Measurements from ENCODE around the gene MACROD2. TPM values are rescaled to one million over a fixed set of nuclear protein-coding genes. Genes with fewer than 3 reads are reported as not detected.

MACROD2 gene
- total and polyA plus RNA-seq, 2 experiments from 2014 or later = 2.8 to 4.3 TPM

DNA sequence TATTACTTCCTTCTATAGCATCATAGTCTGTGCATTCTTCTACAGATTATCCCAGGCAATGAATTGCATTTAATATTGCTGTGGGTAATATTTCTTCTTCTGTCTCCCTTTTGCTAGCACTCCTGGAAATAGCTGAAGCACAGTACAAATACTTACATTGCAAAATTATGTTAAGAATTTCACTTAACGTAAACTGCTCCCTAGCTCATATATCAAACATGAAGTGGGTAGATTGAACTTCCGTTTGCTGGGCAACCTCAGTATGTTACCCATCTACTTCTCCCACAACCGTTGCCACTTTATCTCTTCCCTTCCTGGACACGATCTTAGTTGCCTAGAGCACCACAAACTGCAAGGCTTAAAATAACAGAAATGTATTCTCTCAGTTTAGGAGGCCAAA is 1614.6 kb downstream of the MACROD2 start:
- Mint-ChIP-seq H3K4me3 (no peak overlapping the region), H3K4me1 (no peaks in the 10 kb centered on the region; the same call in 2 of the 3 replicates), H3K9me3 (no peaks in the 10 kb centered on the region), H3K27ac (no peak overlapping the region), H3K27me3 (ENCODE audit: insufficient read depth, low read depth, poor library complexity) (no peaks in the 10 kb centered on the region), H3K36me3 (ENCODE audit: low read depth) (no peaks in the 10 kb centered on the region)
- no peaks in the 10 kb centered on the region for H4K20me1 ChIP-seq (replicated peaks; ENCODE audit: insufficient read depth)
- no peaks in the 10 kb centered on the region for H3K27me3 ChIP-seq (ENCODE audit: insufficient read depth)
- no peaks in the 10 kb centered on the region; the same call in 1 of the 2 replicates for H3K9me2 ChIP-seq (ENCODE audit: insufficient read depth)
- no peak for DNase-seq (ENCODE audit: low spot score)
- no peak overlapping the region for H3K4me2 ChIP-seq
- no peaks in the 10 kb centered on the region for H3K79me2 ChIP-seq (replicated peaks; ENCODE audit: insufficient read depth)
- H3K27ac ChIP-seq (ENCODE audit: low read depth) = no peak overlapping the region
- no peak for ATAC-seq
- H3K4me1 ChIP-seq (ENCODE audit: insufficient read depth) = 0 out of 2 replicates have a peak, but pooled peaks cover 6% of the 10 kb centered on the region
- no peak overlapping the region for H2AFZ ChIP-seq
- no peaks in the 10 kb centered on the region for H3F3A ChIP-seq (replicated peaks; ENCODE audit: low read depth)
- no peak for TF ChIP-seq ZNF114 (CRISPR knock-in tag; IDR thresholded peaks at IDR 0.05)
- TF ChIP-seq JUNB (IDR thresholded peaks at IDR 0.05; ENCODE audit: unreplicated experiment) = no peak
- TF ChIP-seq EZH2phosphoT487 (IDR thresholded peaks at IDR 0.05; ENCODE audit: unreplicated experiment) = no peak
- TF ChIP-seq CREB1 (CRISPR knock-in tag; IDR thresholded peaks at IDR 0.05; ENCODE audit: low read depth) = no peak
- TF ChIP-seq, protein P1, sequence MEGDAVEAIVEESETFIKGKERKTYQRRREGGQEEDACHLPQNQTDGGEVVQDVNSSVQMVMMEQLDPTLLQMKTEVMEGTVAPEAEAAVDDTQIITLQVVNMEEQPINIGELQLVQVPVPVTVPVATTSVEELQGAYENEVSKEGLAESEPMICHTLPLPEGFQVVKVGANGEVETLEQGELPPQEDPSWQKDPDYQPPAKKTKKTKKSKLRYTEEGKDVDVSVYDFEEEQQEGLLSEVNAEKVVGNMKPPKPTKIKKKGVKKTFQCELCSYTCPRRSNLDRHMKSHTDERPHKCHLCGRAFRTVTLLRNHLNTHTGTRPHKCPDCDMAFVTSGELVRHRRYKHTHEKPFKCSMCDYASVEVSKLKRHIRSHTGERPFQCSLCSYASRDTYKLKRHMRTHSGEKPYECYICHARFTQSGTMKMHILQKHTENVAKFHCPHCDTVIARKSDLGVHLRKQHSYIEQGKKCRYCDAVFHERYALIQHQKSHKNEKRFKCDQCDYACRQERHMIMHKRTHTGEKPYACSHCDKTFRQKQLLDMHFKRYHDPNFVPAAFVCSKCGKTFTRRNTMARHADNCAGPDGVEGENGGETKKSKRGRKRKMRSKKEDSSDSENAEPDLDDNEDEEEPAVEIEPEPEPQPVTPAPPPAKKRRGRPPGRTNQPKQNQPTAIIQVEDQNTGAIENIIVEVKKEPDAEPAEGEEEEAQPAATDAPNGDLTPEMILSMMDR (conservative IDR thresholded peaks at IDR 0.05; ENCODE audit: low read depth in 2 of 2) = no peak
- TF ChIP-seq, protein P2, sequence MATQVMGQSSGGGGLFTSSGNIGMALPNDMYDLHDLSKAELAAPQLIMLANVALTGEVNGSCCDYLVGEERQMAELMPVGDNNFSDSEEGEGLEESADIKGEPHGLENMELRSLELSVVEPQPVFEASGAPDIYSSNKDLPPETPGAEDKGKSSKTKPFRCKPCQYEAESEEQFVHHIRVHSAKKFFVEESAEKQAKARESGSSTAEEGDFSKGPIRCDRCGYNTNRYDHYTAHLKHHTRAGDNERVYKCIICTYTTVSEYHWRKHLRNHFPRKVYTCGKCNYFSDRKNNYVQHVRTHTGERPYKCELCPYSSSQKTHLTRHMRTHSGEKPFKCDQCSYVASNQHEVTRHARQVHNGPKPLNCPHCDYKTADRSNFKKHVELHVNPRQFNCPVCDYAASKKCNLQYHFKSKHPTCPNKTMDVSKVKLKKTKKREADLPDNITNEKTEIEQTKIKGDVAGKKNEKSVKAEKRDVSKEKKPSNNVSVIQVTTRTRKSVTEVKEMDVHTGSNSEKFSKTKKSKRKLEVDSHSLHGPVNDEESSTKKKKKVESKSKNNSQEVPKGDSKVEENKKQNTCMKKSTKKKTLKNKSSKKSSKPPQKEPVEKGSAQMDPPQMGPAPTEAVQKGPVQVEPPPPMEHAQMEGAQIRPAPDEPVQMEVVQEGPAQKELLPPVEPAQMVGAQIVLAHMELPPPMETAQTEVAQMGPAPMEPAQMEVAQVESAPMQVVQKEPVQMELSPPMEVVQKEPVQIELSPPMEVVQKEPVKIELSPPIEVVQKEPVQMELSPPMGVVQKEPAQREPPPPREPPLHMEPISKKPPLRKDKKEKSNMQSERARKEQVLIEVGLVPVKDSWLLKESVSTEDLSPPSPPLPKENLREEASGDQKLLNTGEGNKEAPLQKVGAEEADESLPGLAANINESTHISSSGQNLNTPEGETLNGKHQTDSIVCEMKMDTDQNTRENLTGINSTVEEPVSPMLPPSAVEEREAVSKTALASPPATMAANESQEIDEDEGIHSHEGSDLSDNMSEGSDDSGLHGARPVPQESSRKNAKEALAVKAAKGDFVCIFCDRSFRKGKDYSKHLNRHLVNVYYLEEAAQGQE (IDR thresholded peaks at IDR 0.05; ENCODE audit: unreplicated experiment) = no peak
- TF ChIP-seq, protein P3, sequence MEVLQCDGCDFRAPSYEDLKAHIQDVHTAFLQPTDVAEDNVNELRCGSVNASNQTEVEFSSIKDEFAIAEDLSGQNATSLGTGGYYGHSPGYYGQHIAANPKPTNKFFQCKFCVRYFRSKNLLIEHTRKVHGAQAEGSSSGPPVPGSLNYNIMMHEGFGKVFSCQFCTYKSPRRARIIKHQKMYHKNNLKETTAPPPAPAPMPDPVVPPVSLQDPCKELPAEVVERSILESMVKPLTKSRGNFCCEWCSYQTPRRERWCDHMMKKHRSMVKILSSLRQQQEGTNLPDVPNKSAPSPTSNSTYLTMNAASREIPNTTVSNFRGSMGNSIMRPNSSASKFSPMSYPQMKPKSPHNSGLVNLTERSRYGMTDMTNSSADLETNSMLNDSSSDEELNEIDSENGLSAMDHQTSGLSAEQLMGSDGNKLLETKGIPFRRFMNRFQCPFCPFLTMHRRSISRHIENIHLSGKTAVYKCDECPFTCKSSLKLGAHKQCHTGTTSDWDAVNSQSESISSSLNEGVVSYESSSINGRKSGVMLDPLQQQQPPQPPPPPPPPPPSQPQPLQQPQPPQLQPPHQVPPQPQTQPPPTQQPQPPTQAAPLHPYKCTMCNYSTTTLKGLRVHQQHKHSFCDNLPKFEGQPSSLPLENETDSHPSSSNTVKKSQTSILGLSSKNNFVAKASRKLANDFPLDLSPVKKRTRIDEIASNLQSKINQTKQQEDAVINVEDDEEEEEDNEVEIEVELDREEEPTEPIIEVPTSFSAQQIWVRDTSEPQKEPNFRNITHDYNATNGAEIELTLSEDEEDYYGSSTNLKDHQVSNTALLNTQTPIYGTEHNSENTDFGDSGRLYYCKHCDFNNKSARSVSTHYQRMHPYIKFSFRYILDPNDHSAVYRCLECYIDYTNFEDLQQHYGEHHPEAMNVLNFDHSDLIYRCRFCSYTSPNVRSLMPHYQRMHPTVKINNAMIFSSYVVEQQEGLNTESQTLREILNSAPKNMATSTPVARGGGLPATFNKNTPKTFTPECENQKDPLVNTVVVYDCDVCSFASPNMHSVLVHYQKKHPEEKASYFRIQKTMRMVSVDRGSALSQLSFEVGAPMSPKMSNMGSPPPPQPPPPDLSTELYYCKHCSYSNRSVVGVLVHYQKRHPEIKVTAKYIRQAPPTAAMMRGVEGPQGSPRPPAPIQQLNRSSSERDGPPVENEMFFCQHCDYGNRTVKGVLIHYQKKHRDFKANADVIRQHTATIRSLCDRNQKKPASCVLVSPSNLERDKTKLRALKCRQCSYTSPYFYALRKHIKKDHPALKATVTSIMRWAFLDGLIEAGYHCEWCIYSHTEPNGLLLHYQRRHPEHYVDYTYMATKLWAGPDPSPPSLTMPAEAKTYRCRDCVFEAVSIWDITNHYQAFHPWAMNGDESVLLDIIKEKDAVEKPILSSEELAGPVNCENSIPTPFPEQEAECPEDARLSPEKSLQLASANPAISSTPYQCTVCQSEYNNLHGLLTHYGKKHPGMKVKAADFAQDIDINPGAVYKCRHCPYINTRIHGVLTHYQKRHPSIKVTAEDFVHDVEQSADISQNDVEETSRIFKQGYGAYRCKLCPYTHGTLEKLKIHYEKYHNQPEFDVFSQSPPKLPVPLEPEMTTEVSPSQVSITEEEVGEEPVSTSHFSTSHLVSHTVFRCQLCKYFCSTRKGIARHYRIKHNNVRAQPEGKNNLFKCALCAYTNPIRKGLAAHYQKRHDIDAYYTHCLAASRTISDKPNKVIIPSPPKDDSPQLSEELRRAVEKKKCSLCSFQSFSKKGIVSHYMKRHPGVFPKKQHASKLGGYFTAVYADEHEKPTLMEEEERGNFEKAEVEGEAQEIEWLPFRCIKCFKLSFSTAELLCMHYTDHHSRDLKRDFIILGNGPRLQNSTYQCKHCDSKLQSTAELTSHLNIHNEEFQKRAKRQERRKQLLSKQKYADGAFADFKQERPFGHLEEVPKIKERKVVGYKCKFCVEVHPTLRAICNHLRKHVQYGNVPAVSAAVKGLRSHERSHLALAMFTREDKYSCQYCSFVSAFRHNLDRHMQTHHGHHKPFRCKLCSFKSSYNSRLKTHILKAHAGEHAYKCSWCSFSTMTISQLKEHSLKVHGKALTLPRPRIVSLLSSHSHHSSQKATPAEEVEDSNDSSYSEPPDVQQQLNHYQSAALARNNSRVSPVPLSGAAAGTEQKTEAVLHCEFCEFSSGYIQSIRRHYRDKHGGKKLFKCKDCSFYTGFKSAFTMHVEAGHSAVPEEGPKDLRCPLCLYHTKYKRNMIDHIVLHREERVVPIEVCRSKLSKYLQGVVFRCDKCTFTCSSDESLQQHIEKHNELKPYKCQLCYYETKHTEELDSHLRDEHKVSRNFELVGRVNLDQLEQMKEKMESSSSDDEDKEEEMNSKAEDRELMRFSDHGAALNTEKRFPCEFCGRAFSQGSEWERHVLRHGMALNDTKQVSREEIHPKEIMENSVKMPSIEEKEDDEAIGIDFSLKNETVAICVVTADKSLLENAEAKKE (CRISPR knock-in tag; IDR thresholded peaks at IDR 0.05) = no peak
- TF ChIP-seq EZH2 (IDR thresholded peaks at IDR 0.05; ENCODE audit: low read depth, unreplicated experiment) = no peak
- no peak for TF ChIP-seq POLR2AphosphoS5 (IDR thresholded peaks at IDR 0.05; ENCODE audit: low read depth)
- H3K36me3 ChIP-seq (ENCODE audit: insufficient read depth) = no peaks in the 10 kb centered on the region
- no peak overlapping the region for H3K4me3 ChIP-seq

Data from GM23338 (cell line).